ENCODE results near the gene NELFCD. TPM values are rescaled to one million over a fixed set of nuclear protein-coding genes. Genes with fewer than 3 reads are reported as not detected.

Gene NELFCD
- total and polyA plus RNA-seq, 9 of the 15 experiments (the other 6 are each of a cell fraction or from before 2014, with no cell fraction given), result 11.7 to 163 (median 96.5) TPM

DNA sequence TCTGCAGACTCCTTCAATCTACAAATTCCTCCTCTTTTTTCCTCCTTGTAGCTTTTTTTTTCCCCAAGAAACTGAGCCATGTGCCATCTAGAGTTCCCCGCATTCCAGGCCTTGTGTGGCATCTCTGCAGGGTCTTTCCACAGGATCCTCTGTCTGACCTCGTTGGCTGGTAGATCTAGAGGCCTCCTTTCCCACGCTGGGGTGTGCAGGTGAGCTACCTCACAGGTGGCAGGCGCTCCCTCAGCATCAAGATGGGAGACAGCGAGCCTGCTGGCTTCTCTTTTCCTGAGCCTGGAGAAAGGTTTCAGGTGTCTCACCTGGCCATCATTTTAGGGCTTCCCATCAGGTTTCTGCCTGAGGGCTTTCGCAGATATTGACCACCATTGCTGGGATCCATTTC is 9.6 kb upstream of the NELFCD start (continued):
- TF ChIP-seq, protein P1, sequence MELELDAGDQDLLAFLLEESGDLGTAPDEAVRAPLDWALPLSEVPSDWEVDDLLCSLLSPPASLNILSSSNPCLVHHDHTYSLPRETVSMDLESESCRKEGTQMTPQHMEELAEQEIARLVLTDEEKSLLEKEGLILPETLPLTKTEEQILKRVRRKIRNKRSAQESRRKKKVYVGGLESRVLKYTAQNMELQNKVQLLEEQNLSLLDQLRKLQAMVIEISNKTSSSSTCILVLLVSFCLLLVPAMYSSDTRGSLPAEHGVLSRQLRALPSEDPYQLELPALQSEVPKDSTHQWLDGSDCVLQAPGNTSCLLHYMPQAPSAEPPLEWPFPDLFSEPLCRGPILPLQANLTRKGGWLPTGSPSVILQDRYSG (tag; conservative IDR thresholded peaks at IDR 0.05; ENCODE audit: low read depth), result no peak

DNA sequence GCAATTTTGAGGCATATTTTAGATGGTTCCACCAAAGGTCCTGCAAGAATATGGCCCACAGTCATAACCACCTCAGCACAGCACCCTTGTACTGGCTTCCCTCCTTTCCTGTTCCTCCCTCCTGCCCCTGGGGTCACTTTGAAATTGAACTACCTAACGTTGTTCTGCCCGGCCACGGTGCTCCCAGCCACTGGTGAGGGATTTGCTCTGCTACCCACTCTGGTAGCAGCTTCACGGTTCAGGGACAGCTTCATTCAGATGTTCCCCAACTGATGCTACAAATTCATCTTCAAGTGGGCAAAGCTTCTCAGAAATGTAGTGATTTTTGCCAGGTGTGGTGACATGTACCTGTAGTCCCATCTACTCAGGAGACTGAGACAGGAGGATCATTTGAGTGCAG is 7.9 kb upstream of the NELFCD start:
- WGBS (ENCODE audit: insufficient coverage, low coverage, missing lambda C conversion rate), result 2% methylated on average over 4 of the region's 4 CpGs
- H3K36me3 ChIP-seq (ENCODE audit: control insufficient read depth, insufficient read depth, low read length), result no peaks in the 10 kb centered on the region
- POLR2A ChIA-PET, result interaction anchor here (0.6 to 1.4 kb wide), 2 partner anchors 11 to 174 kb away, joined by 3 to 4 read pairs; no protein-coding TSS in a partner anchor
- no peak for TF ChIP-seq CAMTA2 (CRISPR knock-in tag; conservative IDR thresholded peaks at IDR 0.05)
- no peak for TF ChIP-seq TGIF2 (CRISPR knock-in tag; IDR thresholded peaks at IDR 0.05)
- TF ChIP-seq, protein P2, sequence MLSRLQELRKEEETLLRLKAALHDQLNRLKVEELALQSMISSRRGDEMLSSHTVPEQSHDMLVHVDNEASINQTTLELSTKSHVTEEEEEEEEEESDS (CRISPR knock-in tag; IDR thresholded peaks at IDR 0.05), result no peak
- no peak overlapping the region for H3K4me3 ChIP-seq
- H3K27ac ChIP-seq (ENCODE audit: extremely low read depth, low read depth, low read length), result no peak overlapping the region
- H3K79me2 ChIP-seq (ENCODE audit: control insufficient read depth, insufficient read depth, low read length), result no peaks in the 10 kb centered on the region
- BruUV-seq (replicated peaks), result no TSS peak
- peaks cover 17 to 19% of the 10 kb centered on the region in 2 experiments for H3K27me3 ChIP-seq (ENCODE audit: control insufficient read depth in 2 of 2, insufficient read depth in 2 of 2, low read length in 2 of 2)
- no peak overlapping the region for H3K4me2 ChIP-seq (ENCODE audit: insufficient read depth, low read length)
- in situ Hi-C loops (cut with MboI), result loop anchor here (10.0 kb wide), 1 partner anchor 252 kb away; no protein-coding TSS in a partner anchor
- CTCF ChIA-PET (ENCODE audit: low intra/inter-chr PET ratio), result no interaction called here
- no peaks in the 10 kb centered on the region for H4K20me1 ChIP-seq (replicated peaks; ENCODE audit: control insufficient read depth, insufficient read depth, low read length)
- H3K9ac ChIP-seq (ENCODE audit: insufficient read depth in 1 of 2, low read depth in 2 of 2, low read length in 2 of 2), result no peak overlapping the region
- DNase-seq (ENCODE audit: extremely low read depth in 1 of 4, low spot score in 3 of 4) (no peak), ATAC-seq (no peak), FAIRE-seq (no peak)
- no peaks in the 10 kb centered on the region for H3K4me1 ChIP-seq (replicated peaks in 1 of 2; ENCODE audit: control insufficient read depth in 2 of 2, insufficient read depth in 2 of 2, low read length in 2 of 2)
- no peak overlapping the region for H2AFZ ChIP-seq (ENCODE audit: low read depth, low read length)
- no peaks in the 10 kb centered on the region for H3K9me3 ChIP-seq (replicated peaks; ENCODE audit: control insufficient read depth, insufficient read depth, low read depth, low read length)
- H3K9me1 ChIP-seq (ENCODE audit: control insufficient read depth, insufficient read depth, low read length), result no peaks in the 10 kb centered on the region
- intact Hi-C loops (cut with micrococcal nuclease), result no loop called here
